Bronchial epithelial cell (primary cell): ENCODE results near the gene NFKBIB. TPM values are rescaled to one million over a fixed set of nuclear protein-coding genes. Genes with fewer than 3 reads are reported as not detected.
"Not testable (repeated sequence)": the region's sequence is repeated elsewhere in the genome, so short reads cannot be mapped to it uniquely, and the experiment has no call there.

ENCODE experiments used
- DNase-seq: peaks from one replicate; pipeline ENCODE4 v3.0.0-alpha.2; 2010; ENCODE audit warnings: low read depth
- FAIRE-seq: peaks from 2 replicates; lab custom pipeline; 2011; peaks lifted over from hg19 to GRCh38; lab: Jason Lieb, UNC
- H3K27me3 ChIP-seq: 2 replicates; pipeline ENCODE4 v1.5.1; 2011; ENCODE audit warnings: low read length; ENCODE audit not compliant: control insufficient read depth, insufficient read depth
- H3K36me3 ChIP-seq: 2 replicates; pipeline ENCODE4 v1.5.1; 2011; ENCODE audit warnings: low read length; ENCODE audit not compliant: control insufficient read depth, insufficient read depth
- H3K4me3 ChIP-seq: 2 replicates; pipeline ENCODE4 v1.5.1; 2011; ENCODE audit warnings: mild to moderate bottlenecking, low read depth, low read length, control low read depth
- CTCF ChIP-seq: IDR thresholded peaks from 2 replicates; pipeline ENCODE4 v1.5.1; 2011; ENCODE audit warnings: mild to moderate bottlenecking, moderate library complexity, low read length, control low read depth, inconsistent platforms; ENCODE audit not compliant: insufficient read depth, severe bottlenecking
- total RNA-seq: library from RNA; depleted of rRNA; stranded (reverse); fragments of >200 nt; gene quantifications from 2 replicates; pipeline ENCODE4 v1.2.1, GENCODE V29; 2014

The NFKBIB gene
- total RNA-seq, 1 donor from 2014 or later, result 23.2 TPM

GRCh38 chr19:38867171-38867780 lies 32.5 kb upstream of the NFKBIB start:
- no peaks in the 10 kb centered on the region for H3K36me3 ChIP-seq
- no peak overlapping the region for H3K4me3 ChIP-seq
- no peak for TF ChIP-seq CTCF
- no peaks in the 10 kb centered on the region for H3K27me3 ChIP-seq
- FAIRE-seq, result no peak
- no peak for DNase-seq

- H3K27me3 ChIP-seq, result no peaks in the 10 kb centered on the region
- H3K4me3 ChIP-seq, result no peak overlapping the region
- FAIRE-seq (no peak), DNase-seq (no peak)
- H3K36me3 ChIP-seq, result no peaks in the 10 kb centered on the region
- no peak for TF ChIP-seq CTCF
Measured at GRCh38 chr19:38868551-38868950, 31.2 kb upstream of the NFKBIB start.

GRCh38 chr19:38869160-38869835 lies 30.5 kb upstream of the NFKBIB start:
- FAIRE-seq (no peak), DNase-seq (no peak)

GRCh38 chr19:38869836-38870607 lies 29.7 kb upstream of the NFKBIB start:
- Histone ChIP-seq H3K27me3 (no peaks in the 10 kb centered on the region), H3K4me3 (peak overlapping the region; percentile 22), H3K36me3 (no peaks in the 10 kb centered on the region)
- FAIRE-seq (no peak), DNase-seq (peak; percentile 44)
- peak; percentile 89 for TF ChIP-seq CTCF

More at GRCh38 chr19:38869160-38869835, 30.5 kb upstream of the NFKBIB start:
- TF ChIP-seq CTCF, result no peak
- no peaks in the 10 kb centered on the region for H3K36me3 ChIP-seq
- no peaks in the 10 kb centered on the region for H3K27me3 ChIP-seq
- H3K4me3 ChIP-seq, result peak overlapping the region; percentile 22

- DNase-seq (no peak), FAIRE-seq (no peak)
- TF ChIP-seq CTCF, result no peak
- Histone ChIP-seq H3K36me3 (no peaks in the 10 kb centered on the region), H3K4me3 (no peak overlapping the region), H3K27me3 (no peaks in the 10 kb centered on the region)
Measured at GRCh38 chr19:38870612-38871011, 29.2 kb upstream of the NFKBIB start.

- H3K27me3 ChIP-seq, FAIRE-seq, H3K36me3 ChIP-seq, DNase-seq, H3K4me3 ChIP-seq: not testable (repeated sequence)
Measured at GRCh38 chr19:38873400-38873799, 26.4 kb upstream of the NFKBIB start.
